Nephron (organoid): ENCODE measurements around the gene NDUFS3.
A peak's percentile ranks its signal among the peaks of the same experiment; 100 is the strongest.

Experiments
- H3K27ac Mint-ChIP-seq, 3 experiments: 2 replicates each; pipeline ENCODE4 v1.8.0; 2020; ENCODE audit warnings: mixed read lengths in 3 of 3, mild to moderate bottlenecking in 2 of 3, moderate library complexity in 1 of 3
- H3K27me3 Mint-ChIP-seq: 2 replicates; pipeline ENCODE4 v1.8.0; 2021; ENCODE audit warnings: low read depth, mild to moderate bottlenecking, moderate library complexity, mixed read lengths
- H3K36me3 Mint-ChIP-seq: 2 replicates; pipeline ENCODE4 v1.8.0; 2020; ENCODE audit warnings: low read depth, mixed read lengths
- H3K4me1 Mint-ChIP-seq: 2 replicates; pipeline ENCODE4 v1.8.0; 2020; ENCODE audit warnings: mixed read lengths
- H3K4me3 Mint-ChIP-seq, 3 experiments: 2 replicates each; pipeline ENCODE4 v1.8.0; 2020; ENCODE audit warnings: mild to moderate bottlenecking in 3 of 3, mixed read lengths in 3 of 3, moderate library complexity in 2 of 3
- H3K9me3 Mint-ChIP-seq: 2 replicates; pipeline ENCODE4 v1.8.0; 2020; ENCODE audit warnings: mixed read lengths
- TF ChIP-seq, protein P1 (sequence below), 3 experiments: fragments of 200-600 bp; sonication (generic); IDR thresholded peaks; one replicate each; pipeline ENCODE4 v1.5.0; 2021; ENCODE audit warnings: antibody characterized with exemption in 3 of 3; ENCODE audit not compliant: unreplicated experiment in 3 of 3

The NDUFS3 gene

GRCh38 chr11:47615249-47615648 lies 36.4 kb downstream of the NDUFS3 start:
- Mint-ChIP-seq H3K9me3 (no peaks in the 10 kb centered on the region), H3K4me3 (no peak overlapping the region), H3K27ac (no peak overlapping the region), H3K36me3 (peaks cover 14% of the 10 kb centered on the region), H3K4me1 (peaks cover 5% of the 10 kb centered on the region), H3K27me3 (no peaks in the 10 kb centered on the region)
- TF ChIP-seq, protein P1, sequence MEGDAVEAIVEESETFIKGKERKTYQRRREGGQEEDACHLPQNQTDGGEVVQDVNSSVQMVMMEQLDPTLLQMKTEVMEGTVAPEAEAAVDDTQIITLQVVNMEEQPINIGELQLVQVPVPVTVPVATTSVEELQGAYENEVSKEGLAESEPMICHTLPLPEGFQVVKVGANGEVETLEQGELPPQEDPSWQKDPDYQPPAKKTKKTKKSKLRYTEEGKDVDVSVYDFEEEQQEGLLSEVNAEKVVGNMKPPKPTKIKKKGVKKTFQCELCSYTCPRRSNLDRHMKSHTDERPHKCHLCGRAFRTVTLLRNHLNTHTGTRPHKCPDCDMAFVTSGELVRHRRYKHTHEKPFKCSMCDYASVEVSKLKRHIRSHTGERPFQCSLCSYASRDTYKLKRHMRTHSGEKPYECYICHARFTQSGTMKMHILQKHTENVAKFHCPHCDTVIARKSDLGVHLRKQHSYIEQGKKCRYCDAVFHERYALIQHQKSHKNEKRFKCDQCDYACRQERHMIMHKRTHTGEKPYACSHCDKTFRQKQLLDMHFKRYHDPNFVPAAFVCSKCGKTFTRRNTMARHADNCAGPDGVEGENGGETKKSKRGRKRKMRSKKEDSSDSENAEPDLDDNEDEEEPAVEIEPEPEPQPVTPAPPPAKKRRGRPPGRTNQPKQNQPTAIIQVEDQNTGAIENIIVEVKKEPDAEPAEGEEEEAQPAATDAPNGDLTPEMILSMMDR (IDR thresholded peaks at IDR 0.05; ENCODE audit: unreplicated experiment in 3 of 3), result no peak

DNA sequence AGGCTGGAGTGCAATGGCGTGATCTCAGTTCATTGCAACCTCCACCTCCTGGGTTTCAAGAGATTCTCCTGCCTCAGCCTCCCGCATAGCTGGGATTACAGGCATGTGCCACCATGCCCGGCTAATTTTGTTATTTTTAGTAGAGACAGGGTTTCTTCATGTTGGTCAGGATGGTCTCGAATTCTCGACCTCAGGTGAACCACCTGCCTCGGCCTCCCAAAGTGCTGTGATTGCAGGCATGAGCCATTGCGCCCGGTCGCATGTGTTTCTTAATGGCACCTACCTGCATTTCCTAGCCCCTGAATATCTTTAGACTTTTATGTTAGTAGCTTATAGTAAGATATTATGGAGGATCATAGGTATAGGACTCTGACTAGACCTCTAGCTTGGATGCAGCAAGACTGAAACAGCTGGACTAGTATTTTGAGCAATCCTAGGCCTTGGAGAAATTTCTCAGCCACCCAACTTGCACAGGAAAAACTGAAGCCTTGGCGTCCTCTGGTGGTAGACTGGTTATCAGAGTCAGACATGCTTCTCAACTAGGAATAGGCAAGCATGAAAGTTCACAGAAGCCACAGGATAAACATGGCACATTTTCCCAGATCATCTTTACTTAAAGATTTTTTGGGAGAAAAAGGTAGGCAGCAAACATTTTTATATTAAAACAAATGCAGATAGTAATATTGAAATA lies 38.0 kb downstream of the NDUFS3 start:
- Mint-ChIP-seq H3K4me3 (no peak overlapping the region), H3K9me3 (no peaks in the 10 kb centered on the region), H3K27me3 (no peaks in the 10 kb centered on the region), H3K27ac (peak overlapping the region in 2 of 3 experiments; percentile 3 to 60), H3K36me3 (peaks cover 18% of the 10 kb centered on the region), H3K4me1 (peaks cover 5% of the 10 kb centered on the region)
- TF ChIP-seq, protein P1 (IDR thresholded peaks at IDR 0.05; ENCODE audit: unreplicated experiment in 3 of 3), result peak; percentile 49 to 76 (median 66)

DNA sequence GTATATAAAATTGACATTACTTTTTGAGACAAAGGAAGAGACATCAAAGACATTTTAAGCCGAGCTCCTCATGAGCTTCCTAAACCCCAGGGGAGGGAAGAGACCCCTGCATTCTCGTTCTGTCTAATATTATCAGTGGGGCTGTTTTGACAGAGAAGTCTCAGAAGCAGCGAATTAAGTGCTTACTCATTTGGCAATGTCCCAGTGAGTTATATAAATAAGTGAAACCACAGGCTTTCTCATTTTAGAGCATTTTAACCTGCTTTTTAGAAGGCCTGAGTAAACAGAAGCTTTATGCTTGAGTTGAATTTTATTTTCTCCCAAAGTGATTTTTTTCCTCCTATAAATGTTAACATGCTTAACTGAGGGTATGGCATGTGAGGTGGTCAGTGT lies 38.5 kb downstream of the NDUFS3 start:
- Mint-ChIP-seq H3K4me1 (peaks cover 5% of the 10 kb centered on the region), H3K4me3 (no peak overlapping the region), H3K9me3 (no peaks in the 10 kb centered on the region), H3K27ac (peak overlapping the region in 1 of 3 experiments; percentile 60), H3K27me3 (no peaks in the 10 kb centered on the region), H3K36me3 (peaks cover 21% of the 10 kb centered on the region)
- TF ChIP-seq, protein P1 (IDR thresholded peaks at IDR 0.05; ENCODE audit: unreplicated experiment in 3 of 3), result no peak

DNA sequence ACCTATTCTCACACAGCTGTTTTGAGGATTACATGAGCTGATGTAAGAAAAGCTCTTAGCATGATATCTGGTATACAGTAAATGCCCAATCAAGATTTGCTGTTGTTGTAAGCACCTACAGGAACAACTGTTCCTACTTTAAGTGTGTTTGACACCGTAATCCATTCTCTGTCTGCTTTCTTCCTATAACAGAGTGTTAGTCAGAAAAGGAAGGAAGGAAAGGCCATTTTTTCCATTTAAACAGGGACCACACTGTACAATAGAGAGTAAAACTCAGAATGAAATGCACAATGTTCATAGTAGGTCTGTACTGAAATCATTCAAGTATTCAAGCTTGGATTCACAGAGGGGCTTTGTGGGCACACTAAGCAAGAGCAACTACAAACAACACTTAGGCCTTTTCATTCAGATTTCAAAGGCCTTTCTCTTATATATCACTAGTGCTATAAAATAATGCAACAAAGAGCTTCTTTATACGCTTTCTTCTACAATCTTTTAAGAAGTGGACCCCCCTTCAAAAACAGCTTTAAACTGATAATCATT lies 42.0 kb downstream of the NDUFS3 start:
- Mint-ChIP-seq H3K36me3 (peaks cover 33% of the 10 kb centered on the region), H3K9me3 (no peaks in the 10 kb centered on the region), H3K4me1 (peaks cover 5% of the 10 kb centered on the region), H3K4me3 (no peak overlapping the region), H3K27ac (no peak overlapping the region), H3K27me3 (no peaks in the 10 kb centered on the region)
- TF ChIP-seq, protein P1 (IDR thresholded peaks at IDR 0.05; ENCODE audit: unreplicated experiment in 3 of 3), result no peak

DNA sequence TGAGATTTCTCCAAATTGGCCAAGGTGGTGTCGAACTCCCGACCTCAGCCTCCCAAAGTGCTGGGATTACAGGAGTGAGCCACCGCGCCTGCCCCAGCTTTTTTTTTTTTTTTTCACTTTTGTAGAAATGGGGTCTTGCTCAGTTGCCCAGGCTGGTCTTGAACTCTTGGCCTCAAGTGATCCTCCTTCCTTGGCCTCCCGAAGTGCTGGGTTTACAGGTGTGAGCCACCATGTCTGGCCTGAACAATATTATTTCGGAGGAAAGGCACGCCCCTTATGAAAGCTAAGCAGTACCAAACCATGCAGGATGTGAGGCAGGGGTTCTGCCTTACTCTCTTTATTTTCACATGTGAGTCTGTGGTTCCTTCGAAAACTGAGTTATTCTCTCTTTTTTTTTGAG lies 47.4 kb downstream of the NDUFS3 start:
- TF ChIP-seq, protein P1 (IDR thresholded peaks at IDR 0.05; ENCODE audit: unreplicated experiment in 3 of 3), result no peak
- Mint-ChIP-seq H3K9me3 (no peaks in the 10 kb centered on the region), H3K36me3 (peaks cover 61% of the 10 kb centered on the region), H3K4me1 (no peaks in the 10 kb centered on the region), H3K27me3 (no peaks in the 10 kb centered on the region), H3K4me3 (no peak overlapping the region), H3K27ac (no peak overlapping the region)

DNA sequence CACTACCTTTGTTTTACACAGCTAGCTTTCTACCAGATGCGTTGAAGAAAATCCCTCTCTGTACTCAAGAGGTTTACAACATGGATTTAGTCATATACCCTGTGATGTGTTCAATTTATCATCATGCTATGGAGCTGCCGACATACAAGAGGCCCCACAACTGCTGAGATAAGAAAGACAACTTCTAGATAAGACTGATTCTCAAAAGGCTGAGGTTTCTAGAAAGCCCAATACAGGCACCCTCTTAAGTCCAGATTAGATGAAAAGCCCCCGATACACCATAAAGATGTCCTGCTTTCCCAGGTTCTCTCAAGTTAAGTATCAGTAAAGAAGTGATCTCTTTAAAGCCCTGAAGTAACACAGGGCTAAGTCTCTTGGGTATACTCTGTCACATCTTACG lies 49.2 kb downstream of the NDUFS3 start:
- Mint-ChIP-seq H3K27ac (no peak overlapping the region), H3K27me3 (no peaks in the 10 kb centered on the region), H3K9me3 (no peaks in the 10 kb centered on the region), H3K4me3 (no peak overlapping the region), H3K4me1 (no peaks in the 10 kb centered on the region), H3K36me3 (peaks cover 65% of the 10 kb centered on the region)
- TF ChIP-seq, protein P1 (IDR thresholded peaks at IDR 0.05; ENCODE audit: unreplicated experiment in 3 of 3), result no peak
